Measurements from ENCODE around the gene TGFB3.

DNA sequence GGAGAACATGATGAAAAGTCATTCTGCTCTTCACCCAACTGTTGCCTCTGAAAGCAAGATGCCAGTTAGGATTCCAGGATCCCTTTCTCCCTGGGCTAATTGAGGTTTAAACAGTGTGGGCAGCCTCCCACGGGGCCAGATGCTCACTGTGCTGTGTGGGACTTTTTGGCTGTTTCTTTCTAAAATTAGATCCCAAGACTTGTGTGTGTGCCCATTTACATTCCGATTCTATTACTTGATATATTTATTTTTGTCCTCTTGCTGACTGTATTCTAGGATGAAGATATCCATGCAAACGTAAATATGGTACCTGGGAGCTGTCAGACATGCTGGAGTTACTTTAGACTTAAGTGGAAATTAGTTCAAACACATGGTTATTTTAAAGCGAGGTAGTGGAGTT lies 10.0 kb upstream of the TGFB3 start:
- TF ChIP-seq, protein P1, sequence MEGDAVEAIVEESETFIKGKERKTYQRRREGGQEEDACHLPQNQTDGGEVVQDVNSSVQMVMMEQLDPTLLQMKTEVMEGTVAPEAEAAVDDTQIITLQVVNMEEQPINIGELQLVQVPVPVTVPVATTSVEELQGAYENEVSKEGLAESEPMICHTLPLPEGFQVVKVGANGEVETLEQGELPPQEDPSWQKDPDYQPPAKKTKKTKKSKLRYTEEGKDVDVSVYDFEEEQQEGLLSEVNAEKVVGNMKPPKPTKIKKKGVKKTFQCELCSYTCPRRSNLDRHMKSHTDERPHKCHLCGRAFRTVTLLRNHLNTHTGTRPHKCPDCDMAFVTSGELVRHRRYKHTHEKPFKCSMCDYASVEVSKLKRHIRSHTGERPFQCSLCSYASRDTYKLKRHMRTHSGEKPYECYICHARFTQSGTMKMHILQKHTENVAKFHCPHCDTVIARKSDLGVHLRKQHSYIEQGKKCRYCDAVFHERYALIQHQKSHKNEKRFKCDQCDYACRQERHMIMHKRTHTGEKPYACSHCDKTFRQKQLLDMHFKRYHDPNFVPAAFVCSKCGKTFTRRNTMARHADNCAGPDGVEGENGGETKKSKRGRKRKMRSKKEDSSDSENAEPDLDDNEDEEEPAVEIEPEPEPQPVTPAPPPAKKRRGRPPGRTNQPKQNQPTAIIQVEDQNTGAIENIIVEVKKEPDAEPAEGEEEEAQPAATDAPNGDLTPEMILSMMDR (IDR thresholded peaks at IDR 0.05): no peak
- no peak for TF ChIP-seq POLR2A (IDR thresholded peaks at IDR 0.05)
- TF ChIP-seq POLR2AphosphoS5 (IDR thresholded peaks at IDR 0.05; ENCODE audit: insufficient read depth in 1 of 2, low read depth in 1 of 2): no peak

Measured in vagina (tissue), 2 donors.